ENCODE results near the gene MYL10. TPM values are rescaled to one million over a fixed set of nuclear protein-coding genes. Genes with fewer than 3 reads are reported as not detected.

The MYL10 gene
- 0.52 TPM in 1 of 2 replicates, not detected in the other for total RNA-seq
- long read RNA-seq: 0 reads

- no peak for TF ChIP-seq CTCF (IDR thresholded peaks at IDR 0.05)
- Mint-ChIP-seq H3K4me3 (ENCODE audit: unreplicated experiment) (no peak within 1 kb of the TSS), H3K27me3 (ENCODE audit: unreplicated experiment) (peaks cover 7% of the 10 kb centered on the region), H3K36me3 (ENCODE audit: unreplicated experiment) (no peaks in the 10 kb centered on the region), H3K9me3 (ENCODE audit: unreplicated experiment) (peaks cover 4% of the 10 kb centered on the region), H3K4me1 (ENCODE audit: unreplicated experiment) (peaks cover 41% of the 10 kb centered on the region), H3K27ac (ENCODE audit: unreplicated experiment) (no peak within 1 kb of the TSS)
- DNase-seq (ENCODE audit: extremely low spot score, unreplicated experiment): no peak
Measured at GRCh38 chr7:101629171-101629570, at the start of gene MYL10. Gene MYL10, minus strand, starts transcription at chr7:101629296. Its CDS starts 178 bp downstream, at chr7:101629118.

DNA sequence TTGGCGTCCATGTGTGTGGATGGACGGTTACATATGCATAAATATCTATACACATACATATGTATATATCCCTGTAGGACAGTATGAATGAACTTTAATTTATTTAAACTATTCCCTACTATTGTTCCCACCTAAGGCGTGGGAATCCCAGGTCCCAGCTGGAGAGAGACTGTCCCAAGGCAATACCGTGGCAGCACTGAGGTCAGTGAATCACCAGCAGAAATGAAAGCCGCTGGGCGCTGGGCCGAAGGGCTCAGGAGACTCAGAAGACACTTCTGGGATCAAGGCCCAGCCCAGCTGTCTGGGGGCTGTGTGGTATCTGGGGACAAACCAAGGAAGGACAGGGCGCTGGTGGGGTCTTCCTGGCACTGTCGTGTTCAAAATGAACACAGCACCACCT is 49.6 kb upstream of the MYL10 start:
- TF ChIP-seq CTCF (IDR thresholded peaks at IDR 0.05): no peak
- DNase-seq (ENCODE audit: extremely low spot score, unreplicated experiment): no peak
- H3K27me3 Mint-ChIP-seq (ENCODE audit: unreplicated experiment): no peaks in the 10 kb centered on the region

GRCh38 chr7:101677797-101678479 is 48.8 kb upstream of the MYL10 start:
- no peaks in the 10 kb centered on the region for H3K36me3 Mint-ChIP-seq (ENCODE audit: unreplicated experiment)
- no peak for DNase-seq (ENCODE audit: extremely low spot score, unreplicated experiment)
- H3K27ac Mint-ChIP-seq (ENCODE audit: unreplicated experiment): no peak overlapping the region
- TF ChIP-seq CTCF (IDR thresholded peaks at IDR 0.05): no peak
- H3K9me3 Mint-ChIP-seq (ENCODE audit: unreplicated experiment): no peaks in the 10 kb centered on the region
- no peak overlapping the region for H3K4me3 Mint-ChIP-seq (ENCODE audit: unreplicated experiment)
- no peaks in the 10 kb centered on the region for H3K27me3 Mint-ChIP-seq (ENCODE audit: unreplicated experiment)
- peaks cover 40% of the 10 kb centered on the region for H3K4me1 Mint-ChIP-seq (ENCODE audit: unreplicated experiment)

More for the DNA sequence above, 49.6 kb upstream of the MYL10 start:
- H3K4me1 Mint-ChIP-seq (ENCODE audit: unreplicated experiment): peaks cover 40% of the 10 kb centered on the region
- peak overlapping the region; percentile 19 for H3K27ac Mint-ChIP-seq (ENCODE audit: unreplicated experiment)
- H3K9me3 Mint-ChIP-seq (ENCODE audit: unreplicated experiment): no peaks in the 10 kb centered on the region
- no peaks in the 10 kb centered on the region for H3K36me3 Mint-ChIP-seq (ENCODE audit: unreplicated experiment)
- no peak overlapping the region for H3K4me3 Mint-ChIP-seq (ENCODE audit: unreplicated experiment)

- DNase-seq (ENCODE audit: extremely low spot score, unreplicated experiment): no peak
- no peaks in the 10 kb centered on the region for H3K9me3 Mint-ChIP-seq (ENCODE audit: unreplicated experiment)
- H3K36me3 Mint-ChIP-seq (ENCODE audit: unreplicated experiment): no peaks in the 10 kb centered on the region
- no peak for TF ChIP-seq CTCF (IDR thresholded peaks at IDR 0.05)
- H3K4me1 Mint-ChIP-seq (ENCODE audit: unreplicated experiment): peaks cover 41% of the 10 kb centered on the region
- no peak overlapping the region for H3K4me3 Mint-ChIP-seq (ENCODE audit: unreplicated experiment)
- H3K27me3 Mint-ChIP-seq (ENCODE audit: unreplicated experiment): no peaks in the 10 kb centered on the region
- no peak overlapping the region for H3K27ac Mint-ChIP-seq (ENCODE audit: unreplicated experiment)
Measured at GRCh38 chr7:101677391-101677790, 48.3 kb upstream of the MYL10 start.

DNA sequence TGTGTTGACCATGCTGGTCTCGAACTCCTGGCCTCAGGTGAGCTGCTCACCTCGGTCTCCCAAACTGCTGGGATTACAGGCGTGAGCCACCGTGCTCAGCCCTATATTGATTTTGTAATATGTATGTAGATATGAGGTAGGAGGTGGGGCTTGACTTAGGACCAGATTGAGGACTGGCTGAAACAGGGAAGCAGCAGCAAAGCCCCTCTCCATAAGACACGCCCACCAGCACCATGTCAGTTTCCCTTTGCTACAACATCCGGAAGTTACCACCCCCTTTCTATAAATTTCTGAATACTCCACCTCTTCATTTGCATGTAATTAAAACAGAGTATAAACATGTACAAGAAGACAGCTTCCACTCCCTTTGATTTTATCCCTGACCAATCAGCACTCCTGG is 47.9 kb upstream of the MYL10 start:
- Mint-ChIP-seq H3K9me3 (ENCODE audit: unreplicated experiment) (no peaks in the 10 kb centered on the region), H3K4me1 (ENCODE audit: unreplicated experiment) (peaks cover 42% of the 10 kb centered on the region), H3K36me3 (ENCODE audit: unreplicated experiment) (no peaks in the 10 kb centered on the region), H3K27ac (ENCODE audit: unreplicated experiment) (no peak overlapping the region), H3K4me3 (ENCODE audit: unreplicated experiment) (no peak overlapping the region), H3K27me3 (ENCODE audit: unreplicated experiment) (no peaks in the 10 kb centered on the region)
- TF ChIP-seq CTCF (IDR thresholded peaks at IDR 0.05): no peak
- no peak for DNase-seq (ENCODE audit: extremely low spot score, unreplicated experiment)
